NCI-H1694 (cell line): ENCODE data around the gene EBF3.

Source experiments
- DNase-seq: peaks from one replicate; lab custom pipeline; 2025; lab: John Stamatoyannopoulos, UW

Gene EBF3

GRCh38 chr10:129970465-129971364, 6.6 kb upstream of the EBF3 start:
- no peak for DNase-seq

GRCh38 chr10:129969911-129970464, 5.9 kb upstream of the EBF3 start:
- no peak for DNase-seq

- no peak for DNase-seq
These were observed 5.3 kb upstream of the EBF3 start for GRCh38 chr10:129969184-129969910.

GRCh38 chr10:129968853-129969183, 4.7 kb upstream of the EBF3 start:
- no peak for DNase-seq

GRCh38 chr10:129968020-129968852, 4.2 kb upstream of the EBF3 start:
- no peak for DNase-seq

- no peak for DNase-seq
These were observed 3.5 kb upstream of the EBF3 start for GRCh38 chr10:129967579-129968019.

GRCh38 chr10:129966889-129967578, 3.0 kb upstream of the EBF3 start:
- DNase-seq: no peak

- no peak for DNase-seq
These were observed 2.4 kb upstream of the EBF3 start for GRCh38 chr10:129966370-129966888.

GRCh38 chr10:129965959-129966358, 1.9 kb upstream of the EBF3 start:
- no peak for DNase-seq

- DNase-seq: no peak
These were observed 1.3 kb upstream of the EBF3 start for GRCh38 chr10:129965425-129965808.

- no peak for DNase-seq
These were observed 744 bp upstream of the EBF3 start for GRCh38 chr10:129964611-129965424.

- no peak for DNase-seq
These were observed 1.0 kb downstream of the EBF3 start for GRCh38 chr10:129962872-129963640.

GRCh38 chr10:129962031-129962871, 1.8 kb downstream of the EBF3 start:
- no peak for DNase-seq

- no peak for DNase-seq
These were observed 2.8 kb downstream of the EBF3 start for GRCh38 chr10:129961157-129961701.

- no peak for DNase-seq
These were observed 3.5 kb downstream of the EBF3 start for GRCh38 chr10:129960481-129961156.

- DNase-seq: peak; percentile 33
These were observed 4.3 kb downstream of the EBF3 start for GRCh38 chr10:129959544-129960480.
